Raji (cell line): ENCODE measurements around the gene WFDC2.

ENCODE experiments used
- POLR2A ChIP-seq: IDR thresholded peaks from 2 replicates; pipeline ENCODE4 v1.6.1; 2011; ENCODE audit warnings: low read depth, low read length, control low read depth; ENCODE audit not compliant: insufficient read depth

The WFDC2 gene

GRCh38 chr20:45469336-45470261 is at the start of gene WFDC2:
Gene WFDC2 (plus strand): TSS chr20:45469753. CDS start chr20:45469782, 29 bp downstream.
- no peak for TF ChIP-seq POLR2A

GRCh38 chr20:45420125-45420524 is 49.4 kb upstream of the WFDC2 start:
- no peak for TF ChIP-seq POLR2A

GRCh38 chr20:45423700-45424099 is 45.9 kb upstream of the WFDC2 start:
- no peak for TF ChIP-seq POLR2A

GRCh38 chr20:45425561-45425960 is 44.0 kb upstream of the WFDC2 start:
- TF ChIP-seq POLR2A, result no peak

- no peak for TF ChIP-seq POLR2A
Observed at GRCh38 chr20:45426320-45427016, 43.1 kb upstream of the WFDC2 start.

- no peak for TF ChIP-seq POLR2A
Observed at GRCh38 chr20:45427236-45428149, 42.1 kb upstream of the WFDC2 start.

- no peak for TF ChIP-seq POLR2A
Observed at GRCh38 chr20:45429618-45430017, 39.9 kb upstream of the WFDC2 start.

- TF ChIP-seq POLR2A, result peak; percentile 35; the same call in 1 of the 2 replicates
Observed at GRCh38 chr20:45432294-45432693, 37.3 kb upstream of the WFDC2 start.

- no peak for TF ChIP-seq POLR2A
Observed at GRCh38 chr20:45433316-45433715, 36.2 kb upstream of the WFDC2 start.

- no peak for TF ChIP-seq POLR2A
Observed at GRCh38 chr20:45433976-45434375, 35.6 kb upstream of the WFDC2 start.

- no peak for TF ChIP-seq POLR2A
Observed at GRCh38 chr20:45436732-45437485, 32.6 kb upstream of the WFDC2 start.

- no peak for TF ChIP-seq POLR2A
Observed at GRCh38 chr20:45440424-45440823, 29.1 kb upstream of the WFDC2 start.

- TF ChIP-seq POLR2A, result no peak
Observed at GRCh38 chr20:45440891-45441685, 28.5 kb upstream of the WFDC2 start.

GRCh38 chr20:45441746-45442145 is 27.8 kb upstream of the WFDC2 start:
- TF ChIP-seq POLR2A, result no peak

GRCh38 chr20:45444050-45444449 is 25.5 kb upstream of the WFDC2 start:
- no peak for TF ChIP-seq POLR2A
